GM18508 (cell line): Measurements from ENCODE around the gene MTPN.

Source experiments
- ATAC-seq: cut with Tn5 transposase; IDR thresholded peaks from one replicate; pipeline ENCODE4 v1.9.1; 2021; ENCODE audit warnings: moderate number of reproducible peaks; ENCODE audit not compliant: insufficient read depth, unreplicated experiment

MTPN gene

DNA sequence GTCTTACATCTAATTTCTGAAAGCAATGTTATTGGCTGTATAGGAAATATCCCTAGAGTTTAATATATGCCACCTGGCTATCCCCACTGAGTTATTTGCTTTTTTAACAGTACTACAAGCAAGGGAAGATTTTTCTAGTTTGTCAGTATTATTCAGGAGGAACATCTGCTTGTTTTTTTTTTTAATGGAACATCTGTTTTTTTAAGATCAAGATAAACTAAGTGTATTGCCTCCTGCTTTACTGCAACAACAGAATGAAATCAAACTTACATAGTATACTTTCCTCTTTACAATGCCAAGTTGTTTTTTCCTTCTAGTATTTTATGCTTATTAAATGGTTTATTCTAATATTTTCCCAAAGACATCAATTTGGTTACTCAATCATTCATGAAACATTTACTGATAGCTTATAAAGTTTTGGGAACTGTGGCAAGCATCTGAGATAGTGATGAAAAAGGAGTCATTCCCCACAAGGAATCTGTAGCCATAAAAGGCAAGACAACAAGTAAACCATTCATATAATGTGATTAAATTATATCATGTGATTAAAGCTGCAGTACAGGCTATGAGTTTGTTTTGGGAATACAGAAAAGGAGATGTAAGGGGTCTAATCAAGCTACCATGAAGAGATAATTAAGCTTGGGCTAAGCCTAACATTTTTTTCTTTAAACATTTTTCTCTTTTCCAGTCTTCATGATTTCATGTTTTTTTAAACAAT, 17.4 kb downstream of the MTPN start:
- ATAC-seq = no peak

DNA sequence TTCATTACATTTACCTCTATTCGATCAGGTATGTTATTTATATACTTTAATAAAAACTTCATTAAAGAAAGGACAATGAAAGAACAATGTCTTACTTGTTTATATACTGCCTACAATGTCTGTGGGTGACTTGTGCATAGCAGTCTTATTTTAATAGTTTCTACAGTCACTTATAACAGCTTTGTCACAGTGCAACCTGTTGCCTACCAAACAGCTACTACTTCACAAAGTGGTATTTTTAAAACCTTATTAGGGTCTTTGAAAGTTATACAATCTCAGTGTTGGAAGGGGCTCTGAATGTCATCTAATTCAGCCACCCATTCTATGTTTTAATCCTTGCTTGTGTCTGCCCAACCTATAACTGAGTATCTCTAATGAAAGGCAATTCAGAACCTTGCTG, 19.0 kb downstream of the MTPN start:
- ATAC-seq = no peak

DNA sequence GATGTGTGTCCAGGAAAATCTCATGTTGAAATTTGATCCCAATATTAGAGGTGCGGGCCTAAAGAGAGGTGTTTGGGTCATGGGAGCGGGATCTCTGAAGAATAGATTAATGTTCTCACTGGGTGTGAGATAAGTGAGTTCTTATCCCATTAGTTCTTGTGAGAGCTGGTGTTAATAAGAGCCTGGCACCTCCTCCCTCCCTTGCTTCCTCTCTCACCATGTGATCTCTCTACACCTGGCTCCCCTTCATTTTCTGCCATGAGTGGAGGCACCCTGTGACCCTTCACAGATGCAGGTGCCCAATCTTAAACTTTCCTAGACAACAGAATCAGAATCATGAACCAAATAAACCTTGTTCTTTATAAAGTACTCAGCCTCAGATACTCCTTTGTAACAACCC, 19.5 kb downstream of the MTPN start:
- no peak for ATAC-seq

DNA sequence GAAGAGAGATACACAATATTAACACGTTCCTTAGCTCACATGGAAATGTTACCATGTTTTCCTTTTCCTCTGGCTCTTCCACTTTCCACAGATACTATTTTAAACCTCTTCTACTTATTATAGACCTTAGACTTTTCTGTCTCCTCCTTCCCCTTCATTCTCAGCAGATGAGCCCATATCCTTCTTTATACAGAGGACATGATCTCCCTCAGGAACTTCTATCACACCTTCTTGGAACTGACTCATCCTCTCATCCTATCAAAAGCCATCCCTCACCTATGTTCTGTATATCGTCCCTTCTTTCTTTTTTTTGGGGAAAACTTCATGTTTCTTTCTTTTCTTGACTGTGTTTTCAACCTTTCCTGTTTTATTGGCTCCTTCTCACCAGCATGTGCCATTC, 20.8 kb downstream of the MTPN start:
- ATAC-seq = no peak

DNA sequence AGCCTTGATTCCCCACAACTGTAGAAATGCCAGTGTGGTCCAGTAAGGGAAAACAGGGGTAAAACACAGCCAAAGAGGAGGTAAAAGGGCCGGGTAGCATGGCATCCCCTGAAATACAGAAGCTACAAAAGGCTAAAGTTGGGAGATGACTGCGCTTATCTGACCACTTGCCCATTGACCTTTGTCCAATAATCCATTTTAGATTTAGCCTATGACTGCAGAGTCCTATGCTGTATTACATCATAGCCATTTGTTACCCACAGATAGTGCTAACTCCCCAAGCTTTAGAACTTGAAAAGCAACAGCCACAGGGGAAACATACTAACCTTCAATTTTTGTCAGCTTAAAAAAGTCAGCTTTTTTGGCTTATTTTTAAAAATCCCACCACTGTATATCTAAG, 26.2 kb downstream of the MTPN start:
- ATAC-seq = no peak

DNA sequence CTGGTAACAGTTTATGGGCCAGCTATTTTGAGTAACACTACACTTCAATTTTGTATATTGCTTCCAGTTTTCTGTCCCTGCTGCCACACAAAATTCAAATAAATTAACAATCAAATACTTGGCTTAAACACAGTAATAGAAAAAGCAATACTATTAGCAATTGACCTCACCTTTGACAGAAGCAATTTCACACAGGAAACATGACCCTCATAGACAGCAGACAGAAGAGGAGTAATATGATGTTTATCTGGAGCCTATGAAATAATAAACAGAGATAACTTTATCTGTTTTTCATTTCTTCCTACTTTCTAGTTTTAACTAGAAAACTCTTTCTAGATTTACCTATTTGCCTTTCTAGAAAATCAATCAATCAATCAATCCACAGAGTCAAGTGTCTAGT, 26.7 kb downstream of the MTPN start:
- ATAC-seq = no peak

DNA sequence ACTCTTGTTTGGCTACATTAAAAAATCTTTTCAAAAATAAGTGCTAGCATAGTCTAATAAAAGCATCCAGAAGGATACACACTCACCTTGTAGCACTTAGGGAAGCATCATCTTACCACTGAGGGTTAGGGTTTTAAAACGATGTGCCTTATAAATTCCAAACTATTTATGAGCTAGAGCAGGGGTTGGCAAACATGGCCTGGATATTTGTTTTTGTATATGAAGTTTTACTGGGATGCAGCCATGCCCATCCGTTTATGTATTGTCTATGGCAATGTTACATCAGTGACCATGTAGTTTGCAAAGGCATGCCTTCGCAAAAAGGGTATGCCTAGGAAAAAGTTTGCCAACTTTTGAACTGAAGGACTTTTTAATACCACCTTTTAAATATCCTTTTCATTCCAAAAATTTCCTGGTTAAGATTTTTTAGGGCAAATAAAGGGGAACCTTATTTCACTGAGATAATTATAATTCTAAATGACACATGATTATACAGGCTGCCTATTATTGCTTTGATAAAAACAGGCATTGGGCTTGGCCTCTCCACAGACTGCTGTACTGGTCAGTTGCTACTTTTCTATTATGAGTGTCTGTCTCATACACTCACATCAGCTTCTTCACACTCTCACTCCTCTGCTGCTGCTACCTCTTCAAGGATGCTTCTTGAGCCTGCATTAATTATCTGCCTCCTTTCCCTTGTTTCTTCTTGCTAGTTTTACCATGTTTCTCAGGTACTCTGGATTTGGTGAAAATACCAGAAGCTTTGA, 30.7 kb downstream of the MTPN start:
- no peak for ATAC-seq

DNA sequence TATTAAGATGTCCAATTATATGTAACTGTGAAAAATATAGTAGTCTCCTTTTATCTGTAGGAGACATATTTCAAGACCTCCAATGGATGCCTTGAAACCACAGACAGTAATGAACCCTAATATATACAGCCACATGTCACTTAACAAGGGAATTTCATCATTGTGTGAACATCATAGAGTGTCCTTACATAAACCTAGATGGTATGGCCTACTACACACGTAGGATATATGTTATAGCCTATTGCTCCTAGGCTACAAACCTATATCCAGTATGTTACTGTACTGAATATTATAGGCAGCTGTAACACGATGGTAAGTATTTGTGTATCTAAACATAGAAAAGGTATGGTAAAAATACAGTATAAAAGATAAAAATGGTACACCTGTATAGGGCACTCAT, 32.4 kb downstream of the MTPN start:
- ATAC-seq = no peak

DNA sequence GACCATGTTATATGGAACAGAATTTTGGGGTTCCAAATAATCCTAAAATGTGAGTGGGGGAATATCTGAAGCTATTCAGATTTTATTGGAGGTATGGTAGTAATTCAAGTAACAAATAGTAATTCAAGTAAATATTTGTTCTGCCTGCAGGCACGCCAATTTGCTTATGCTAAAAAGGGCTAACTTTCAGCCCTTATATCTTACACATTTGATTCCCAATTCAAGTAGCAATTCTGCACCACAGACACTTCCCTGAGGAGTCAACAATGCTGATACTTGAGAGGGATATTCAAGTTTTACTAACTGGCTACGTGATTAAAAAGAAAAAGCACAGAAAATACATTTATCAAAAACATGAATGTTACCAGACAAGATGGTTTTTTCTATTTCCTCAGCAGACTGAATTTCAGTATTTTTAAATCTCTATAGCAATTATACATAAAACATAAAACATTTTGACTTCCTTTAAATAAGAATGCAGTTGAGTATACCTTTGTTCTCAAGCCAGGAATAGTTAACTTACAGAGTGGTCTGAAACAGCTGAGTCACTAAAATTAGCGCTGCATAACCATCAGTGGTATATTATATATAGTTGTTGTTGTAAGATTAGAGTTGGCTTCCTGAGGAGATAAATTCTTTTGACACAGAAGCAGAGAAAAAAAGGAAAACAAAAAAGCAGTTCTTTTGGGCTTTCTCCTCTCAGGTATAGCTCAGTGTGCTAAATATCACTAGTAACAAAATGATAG, 33.9 kb downstream of the MTPN start:
- no peak for ATAC-seq

DNA sequence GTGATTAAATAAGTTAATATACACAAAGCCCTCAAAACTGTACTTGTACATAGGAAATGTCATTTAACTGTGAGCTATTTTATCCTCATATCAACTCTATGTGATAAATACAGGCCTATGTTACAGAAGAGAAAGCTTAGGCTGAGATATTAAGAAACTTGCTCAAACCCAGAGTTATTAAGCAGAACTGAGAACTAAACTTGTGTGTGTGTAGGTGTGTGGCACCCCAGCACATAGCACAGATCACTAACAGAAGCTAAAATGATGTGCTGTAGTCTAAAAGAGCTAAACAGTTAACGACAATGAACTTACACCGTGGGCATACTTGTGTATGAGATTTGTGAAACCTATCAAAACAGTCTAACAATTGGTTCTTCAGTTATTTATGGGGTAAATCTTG, 34.5 kb downstream of the MTPN start:
- ATAC-seq = peak; percentile 75

DNA sequence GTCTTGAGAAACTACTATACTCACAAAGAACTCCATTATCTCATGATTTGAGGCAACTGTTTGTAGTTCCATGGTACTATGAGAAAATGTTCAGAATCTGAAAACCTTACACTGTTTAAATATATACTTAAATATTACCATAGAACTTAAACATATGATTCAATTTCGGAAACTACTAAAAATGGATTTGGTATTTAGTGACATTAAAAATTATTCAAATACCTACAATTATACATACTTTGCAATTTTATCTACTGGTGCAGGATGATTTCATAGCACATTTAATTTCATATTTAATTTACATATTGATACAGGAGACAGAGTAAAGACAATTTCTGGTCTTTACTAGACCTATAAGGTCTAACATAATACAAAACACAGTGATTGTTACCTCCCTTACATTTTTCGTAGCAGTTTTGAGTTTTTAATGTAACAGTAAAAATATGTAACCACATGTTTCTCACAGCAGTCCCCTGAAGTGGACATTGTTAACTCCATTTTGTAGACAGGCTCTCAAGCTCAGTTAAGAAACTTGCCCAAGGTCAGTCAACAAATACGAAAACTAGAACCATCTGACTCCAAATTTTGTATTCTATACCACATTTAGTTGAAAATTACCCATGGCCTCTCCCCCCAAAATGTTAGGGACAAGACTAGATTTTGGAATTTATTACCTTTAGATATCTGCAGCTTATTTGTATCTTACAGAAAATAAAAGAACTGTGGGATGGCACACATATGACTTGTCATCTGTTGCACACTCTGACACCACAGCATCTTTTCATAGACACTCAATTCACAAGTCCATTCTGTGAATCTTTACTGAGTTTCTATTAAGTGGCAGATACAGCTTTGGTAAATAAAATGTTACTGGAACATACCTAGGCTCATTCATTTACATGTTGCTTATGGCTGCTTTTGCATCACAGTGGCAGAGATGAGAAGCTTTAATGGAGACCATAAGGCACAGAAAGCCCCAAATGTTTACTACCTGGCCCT, 36.8 kb downstream of the MTPN start:
- ATAC-seq = no peak

DNA sequence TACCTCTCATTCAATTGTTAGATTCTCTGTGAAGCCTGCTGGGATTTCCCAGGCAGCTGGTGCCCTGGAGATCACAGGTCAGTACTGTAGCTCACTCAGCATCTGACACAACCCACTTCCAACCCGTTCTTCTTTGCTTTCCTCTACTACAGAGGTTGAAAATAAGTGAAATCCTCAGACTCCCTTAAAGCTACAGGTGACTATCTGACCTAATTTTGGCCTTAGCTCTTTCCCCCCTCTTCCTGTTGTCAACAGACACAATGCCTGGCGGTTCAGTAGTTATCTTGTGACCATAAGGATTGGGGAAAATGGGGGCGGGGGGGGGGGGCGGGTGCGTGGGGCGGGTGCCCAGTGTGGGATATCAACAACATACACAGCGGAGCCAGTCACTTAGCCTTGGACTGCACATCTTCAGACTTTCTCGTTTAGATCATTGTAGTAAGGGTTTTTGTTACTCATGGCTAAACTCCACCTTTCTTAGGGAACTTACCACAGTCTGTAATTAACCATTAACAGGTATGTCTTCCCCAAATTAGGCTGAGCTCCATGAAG, 37.8 kb downstream of the MTPN start:
- no peak for ATAC-seq

DNA sequence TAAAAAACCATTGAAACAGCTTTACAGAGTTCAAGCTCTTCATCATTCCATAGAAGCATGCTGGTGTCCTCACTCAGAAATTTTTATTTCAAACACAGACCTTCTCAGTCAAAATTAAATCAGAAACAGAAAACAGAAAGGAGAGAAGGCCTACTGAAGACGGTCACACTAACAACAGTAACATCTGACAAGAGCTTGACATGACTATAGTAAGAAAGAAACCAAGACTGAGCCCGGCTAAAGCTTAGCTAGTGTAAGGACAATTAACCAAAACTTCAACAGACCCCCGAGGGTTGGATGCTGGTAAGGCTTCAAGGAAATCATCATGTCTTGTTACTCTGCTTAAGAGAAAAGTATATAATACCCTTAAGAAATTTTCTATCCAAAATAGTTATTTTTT, 38.6 kb downstream of the MTPN start:
- peak; percentile 45 for ATAC-seq

DNA sequence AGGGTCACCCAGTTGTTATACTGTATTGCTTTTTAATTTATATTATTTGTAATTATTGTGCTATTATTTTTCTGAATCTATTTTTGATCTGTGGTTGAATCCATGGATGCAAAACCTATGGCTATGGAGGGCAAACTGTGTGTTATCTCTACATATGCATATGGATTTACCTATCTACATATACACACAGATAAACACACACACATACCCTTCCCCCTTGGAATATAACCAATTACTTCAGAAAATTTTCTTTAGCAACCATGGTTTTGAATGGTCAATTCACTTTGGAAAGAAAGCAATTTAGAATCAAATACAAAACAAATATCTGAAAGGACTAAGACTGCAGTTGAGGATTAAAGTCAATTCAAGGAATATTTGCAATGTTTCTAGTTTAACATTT, 39.1 kb downstream of the MTPN start:
- ATAC-seq = no peak

DNA sequence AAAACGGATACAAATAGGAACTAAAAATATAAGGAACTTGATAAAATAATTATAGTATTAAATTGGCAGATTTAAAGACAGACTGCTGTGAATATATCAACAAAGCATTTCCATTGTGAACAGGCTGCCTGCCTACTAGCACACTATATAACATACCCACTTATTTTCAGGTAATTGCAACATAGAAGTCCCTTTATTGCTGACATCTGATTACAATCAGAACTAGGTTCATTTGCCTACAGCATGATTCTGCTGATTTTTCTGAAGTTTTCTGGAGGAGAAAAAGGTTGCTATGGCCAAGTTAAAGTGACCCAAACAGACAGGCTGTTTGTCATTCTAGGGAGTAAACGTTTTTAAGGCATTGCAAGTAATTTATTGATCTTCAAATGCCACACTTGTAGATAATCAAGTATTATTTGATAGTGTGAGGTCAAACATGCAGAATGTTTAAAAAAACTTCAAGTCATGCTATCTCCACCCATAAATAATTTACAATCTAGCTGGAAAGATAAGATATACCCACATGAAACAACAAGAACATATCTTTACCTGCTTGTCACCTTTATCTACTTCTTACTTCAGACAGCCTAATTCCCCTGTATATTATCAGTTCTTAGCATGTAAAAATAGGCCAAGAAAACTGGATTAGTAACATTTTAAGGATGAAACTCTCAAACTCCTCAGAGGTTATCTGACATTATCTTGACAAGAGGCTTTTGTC, 40.5 kb downstream of the MTPN start:
- ATAC-seq = no peak

DNA sequence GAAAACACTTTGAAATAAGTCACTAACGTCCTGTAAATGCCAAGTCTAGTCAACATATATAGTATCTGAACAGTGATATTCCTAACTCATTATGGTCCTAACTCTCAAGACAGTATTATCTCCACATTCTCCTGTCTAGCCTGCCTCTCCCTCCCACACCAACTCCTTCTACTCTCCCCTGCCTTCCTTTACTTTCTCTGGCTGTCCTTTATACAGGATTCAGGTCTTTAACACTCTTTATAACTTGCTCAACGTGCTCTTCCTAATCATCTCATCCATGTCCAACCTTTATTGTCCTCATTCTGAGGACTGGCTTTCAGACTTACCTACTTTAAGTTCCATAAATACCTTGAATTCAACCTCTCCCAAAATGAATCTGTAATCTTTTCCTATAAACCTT, 42.5 kb downstream of the MTPN start:
- ATAC-seq = no peak

DNA sequence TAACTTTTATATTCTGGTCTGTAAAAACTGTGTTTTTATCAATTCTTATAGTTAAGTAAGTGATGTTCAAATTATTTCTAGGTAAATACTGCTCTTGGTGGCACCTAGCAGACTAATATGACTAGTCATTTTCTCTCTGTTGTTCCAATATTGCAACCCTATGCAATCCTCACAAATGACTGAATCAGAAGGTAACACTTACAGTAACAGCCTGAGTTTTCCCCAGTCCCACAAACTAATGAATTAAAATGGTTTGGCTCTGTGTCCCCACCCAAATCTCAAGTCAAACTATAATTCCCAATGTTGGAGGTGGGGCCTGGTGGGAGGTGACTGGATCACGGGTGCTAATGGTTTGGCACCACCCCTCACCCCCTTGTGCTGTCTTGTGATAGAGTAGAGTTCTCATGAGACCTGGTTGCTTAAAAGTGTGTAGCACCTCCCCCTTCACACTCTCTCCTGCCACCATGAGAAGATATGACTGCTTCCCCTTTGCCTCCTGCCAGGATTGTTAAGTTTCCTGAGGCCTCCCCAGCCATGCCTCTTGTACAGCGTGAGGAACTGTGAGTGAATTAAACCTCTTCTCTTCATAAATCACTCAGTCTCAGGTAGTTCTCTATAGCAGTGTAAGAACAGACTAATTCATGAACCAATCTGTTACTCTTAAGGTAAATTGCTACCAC, 43.5 kb downstream of the MTPN start:
- no peak for ATAC-seq

DNA sequence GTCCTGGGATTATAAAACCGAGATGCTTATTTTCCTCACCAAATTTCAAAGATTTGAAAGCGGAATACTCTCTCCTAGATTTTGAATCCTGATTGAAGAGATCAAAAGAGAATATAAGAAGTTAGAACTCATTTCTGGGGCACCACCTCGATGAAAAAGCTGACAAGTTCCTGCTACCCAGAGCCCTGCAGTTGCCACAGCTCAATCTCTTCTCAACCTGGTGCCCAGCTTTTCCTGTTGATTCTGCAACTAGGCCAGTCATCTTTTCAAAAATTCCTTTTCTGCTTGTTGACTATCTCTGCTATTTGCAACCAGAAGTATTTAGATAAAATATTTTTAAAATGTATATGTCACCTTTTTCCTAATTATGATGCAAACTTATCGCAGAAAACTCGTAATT, 45.0 kb downstream of the MTPN start:
- ATAC-seq = no peak
